ENCODE results near the gene GBE1.

GBE1 gene

GRCh38 chr3:81660036-81660435, 101.4 kb downstream of the GBE1 start:
- Mint-ChIP-seq H3K9me3 (no peaks in the 10 kb centered on the region), H3K4me1 (peaks cover 2% of the 10 kb centered on the region), H3K27ac (no peak overlapping the region), H3K36me3 (peaks cover 6% of the 10 kb centered on the region), H3K27me3 (no peaks in the 10 kb centered on the region), H3K4me3 (no peak overlapping the region)
- no peak for ATAC-seq (ENCODE audit: low read depth)
- DNase-seq (ENCODE audit: low spot score in 2 of 2): no peak

- Mint-ChIP-seq H3K36me3 (peaks cover 6% of the 10 kb centered on the region), H3K27me3 (no peaks in the 10 kb centered on the region), H3K4me1 (peaks cover 2% of the 10 kb centered on the region), H3K27ac (no peak overlapping the region), H3K4me3 (no peak overlapping the region), H3K9me3 (no peaks in the 10 kb centered on the region)
- ATAC-seq (ENCODE audit: low read depth): no peak
- no peak for DNase-seq (ENCODE audit: low spot score in 2 of 2)
Observed at GRCh38 chr3:81658322-81658997, 103.0 kb downstream of the GBE1 start.

- no peak for ATAC-seq (ENCODE audit: low read depth)
- Mint-ChIP-seq H3K27ac (no peak overlapping the region), H3K4me3 (no peak overlapping the region), H3K4me1 (no peaks in the 10 kb centered on the region), H3K27me3 (no peaks in the 10 kb centered on the region), H3K36me3 (peaks cover 3% of the 10 kb centered on the region), H3K9me3 (no peaks in the 10 kb centered on the region)
- DNase-seq (ENCODE audit: low spot score in 2 of 2): no peak
Observed at GRCh38 chr3:81651139-81651538, 110.3 kb downstream of the GBE1 start.

GRCh38 chr3:81650187-81650586, 111.3 kb downstream of the GBE1 start:
- Mint-ChIP-seq H3K27me3 (no peaks in the 10 kb centered on the region), H3K4me1 (no peaks in the 10 kb centered on the region)

GRCh38 chr3:81645248-81645647, 116.2 kb downstream of the GBE1 start:
- DNase-seq (ENCODE audit: low spot score in 2 of 2) (no peak), ATAC-seq (ENCODE audit: low read depth) (no peak)
- Mint-ChIP-seq H3K4me1 (no peaks in the 10 kb centered on the region), H3K36me3 (peaks cover 3% of the 10 kb centered on the region), H3K4me3 (no peak overlapping the region), H3K27ac (no peak overlapping the region), H3K27me3 (no peaks in the 10 kb centered on the region), H3K9me3 (no peaks in the 10 kb centered on the region)

More at GRCh38 chr3:81650187-81650586, 111.3 kb downstream of the GBE1 start:
- H3K9me3 Mint-ChIP-seq: no peaks in the 10 kb centered on the region
- ATAC-seq (ENCODE audit: low read depth): no peak
- no peak overlapping the region for H3K4me3 Mint-ChIP-seq
- H3K36me3 Mint-ChIP-seq: peaks cover 3% of the 10 kb centered on the region
- no peak overlapping the region for H3K27ac Mint-ChIP-seq
- DNase-seq (ENCODE audit: low spot score in 2 of 2): no peak

- no peak for ATAC-seq (ENCODE audit: low read depth)
- Mint-ChIP-seq H3K9me3 (no peaks in the 10 kb centered on the region), H3K4me3 (no peak overlapping the region), H3K4me1 (no peaks in the 10 kb centered on the region), H3K27me3 (no peaks in the 10 kb centered on the region), H3K27ac (no peak overlapping the region), H3K36me3 (peaks cover 5% of the 10 kb centered on the region)
- DNase-seq (ENCODE audit: low spot score in 2 of 2): no peak
Observed at GRCh38 chr3:81643721-81644120, 117.7 kb downstream of the GBE1 start.

- Mint-ChIP-seq H3K9me3 (peaks cover 2% of the 10 kb centered on the region), H3K36me3 (peaks cover 10% of the 10 kb centered on the region), H3K27me3 (no peaks in the 10 kb centered on the region), H3K27ac (no peak overlapping the region), H3K4me3 (no peak overlapping the region), H3K4me1 (no peaks in the 10 kb centered on the region)
- DNase-seq (ENCODE audit: low spot score in 2 of 2): no peak
- no peak for ATAC-seq (ENCODE audit: low read depth)
Observed at GRCh38 chr3:81638480-81638879, 123.0 kb downstream of the GBE1 start.

- Mint-ChIP-seq H3K4me3 (no peak overlapping the region), H3K27ac (no peak overlapping the region), H3K9me3 (peaks cover 7% of the 10 kb centered on the region), H3K4me1 (no peaks in the 10 kb centered on the region), H3K36me3 (peaks cover 23% of the 10 kb centered on the region), H3K27me3 (no peaks in the 10 kb centered on the region)
- DNase-seq (ENCODE audit: low spot score in 2 of 2) (no peak), ATAC-seq (ENCODE audit: low read depth) (no peak)
Observed at GRCh38 chr3:81632659-81633058, 128.8 kb downstream of the GBE1 start.

GRCh38 chr3:81624756-81625155, 136.7 kb downstream of the GBE1 start:
- H3K27ac Mint-ChIP-seq: no peak overlapping the region
- H3K27me3 Mint-ChIP-seq: no peaks in the 10 kb centered on the region
- no peaks in the 10 kb centered on the region for H3K9me3 Mint-ChIP-seq
- no peak for ATAC-seq (ENCODE audit: low read depth)
- no peaks in the 10 kb centered on the region for H3K4me1 Mint-ChIP-seq
- DNase-seq (ENCODE audit: low spot score in 2 of 2): no peak
- peaks cover 4% of the 10 kb centered on the region for H3K36me3 Mint-ChIP-seq
- H3K4me3 Mint-ChIP-seq: no peak overlapping the region

GRCh38 chr3:81622395-81622794, 139.1 kb downstream of the GBE1 start:
- no peaks in the 10 kb centered on the region for H3K9me3 Mint-ChIP-seq
- H3K27me3 Mint-ChIP-seq: no peaks in the 10 kb centered on the region
- no peak for DNase-seq (ENCODE audit: low spot score in 2 of 2)
- peaks cover 3% of the 10 kb centered on the region for H3K36me3 Mint-ChIP-seq
- no peak overlapping the region for H3K27ac Mint-ChIP-seq
- no peak for ATAC-seq (ENCODE audit: low read depth)
- H3K4me1 Mint-ChIP-seq: no peaks in the 10 kb centered on the region
- no peak overlapping the region for H3K4me3 Mint-ChIP-seq

GRCh38 chr3:81621277-81621676, 140.2 kb downstream of the GBE1 start:
- no peaks in the 10 kb centered on the region for H3K27me3 Mint-ChIP-seq
- no peak overlapping the region for H3K4me3 Mint-ChIP-seq
- no peaks in the 10 kb centered on the region for H3K9me3 Mint-ChIP-seq
- DNase-seq (ENCODE audit: low spot score in 2 of 2): no peak
- H3K4me1 Mint-ChIP-seq: no peaks in the 10 kb centered on the region
- no peak for ATAC-seq (ENCODE audit: low read depth)
- H3K27ac Mint-ChIP-seq: no peak overlapping the region
- peaks cover 1% of the 10 kb centered on the region for H3K36me3 Mint-ChIP-seq

GRCh38 chr3:81620849-81621248, 140.6 kb downstream of the GBE1 start:
- DNase-seq (ENCODE audit: low spot score in 2 of 2): no peak
- peaks cover 1% of the 10 kb centered on the region for H3K36me3 Mint-ChIP-seq
- no peak for ATAC-seq (ENCODE audit: low read depth)
- H3K27me3 Mint-ChIP-seq: no peaks in the 10 kb centered on the region
- H3K4me3 Mint-ChIP-seq: no peak overlapping the region
- no peaks in the 10 kb centered on the region for H3K4me1 Mint-ChIP-seq
- H3K9me3 Mint-ChIP-seq: no peaks in the 10 kb centered on the region
- no peak overlapping the region for H3K27ac Mint-ChIP-seq

GRCh38 chr3:81612768-81613167, 148.7 kb downstream of the GBE1 start:
- Mint-ChIP-seq H3K36me3 (peaks cover 17% of the 10 kb centered on the region), H3K4me3 (no peak overlapping the region), H3K27me3 (no peaks in the 10 kb centered on the region), H3K27ac (no peak overlapping the region), H3K4me1 (no peaks in the 10 kb centered on the region), H3K9me3 (peaks cover 3% of the 10 kb centered on the region)
- ATAC-seq (ENCODE audit: low read depth): no peak
- no peak for DNase-seq (ENCODE audit: low spot score in 2 of 2)

GRCh38 chr3:81602781-81603180, 158.7 kb downstream of the GBE1 start:
- Mint-ChIP-seq H3K27ac (no peak overlapping the region), H3K27me3 (no peaks in the 10 kb centered on the region), H3K4me1 (no peaks in the 10 kb centered on the region), H3K4me3 (no peak overlapping the region), H3K9me3 (no peaks in the 10 kb centered on the region), H3K36me3 (peaks cover 3% of the 10 kb centered on the region)
- DNase-seq (ENCODE audit: low spot score in 2 of 2) (no peak), ATAC-seq (ENCODE audit: low read depth) (no peak)

- Mint-ChIP-seq H3K9me3 (no peaks in the 10 kb centered on the region), H3K27me3 (no peaks in the 10 kb centered on the region), H3K27ac (no peak overlapping the region), H3K4me3 (no peak overlapping the region), H3K36me3 (peaks cover 3% of the 10 kb centered on the region), H3K4me1 (no peaks in the 10 kb centered on the region)
- ATAC-seq (ENCODE audit: low read depth) (no peak), DNase-seq (ENCODE audit: low spot score in 2 of 2) (no peak)
Observed at GRCh38 chr3:81601707-81602305, 159.6 kb downstream of the GBE1 start.
